GM23338 (cell line): ENCODE results near the gene DTNB. TPM values are rescaled to one million over a fixed set of nuclear protein-coding genes. Genes with fewer than 3 reads are reported as not detected.

Source experiments
- ATAC-seq: fragments of 200-7000 bp; cut with Tn5 transposase; 3 replicates; pipeline ENCODE4 v1.9.1; 2020
- DNase-seq: peaks from one replicate; pipeline ENCODE4 v3.0.0-alpha.2; 2015; ENCODE audit warnings: low spot score
- H2AFZ ChIP-seq: fragments of 200-600 bp; sonication (generic); 2 replicates; pipeline ENCODE4 v1.8.0; 2016; ENCODE audit warnings: antibody characterized with exemption, mild to moderate bottlenecking, moderate library complexity
- H3F3A ChIP-seq: fragments of 200-600 bp; sonication (generic); replicated peaks from 2 replicates; pipeline ENCODE4 v1.8.0; 2017; ENCODE audit warnings: antibody characterized with exemption, mixed run types, low read depth
- H3K27ac ChIP-seq: fragments of 200-600 bp; sonication (generic); 2 replicates; pipeline ENCODE4 v1.6.1; 2016; ENCODE audit warnings: low read depth
- H3K27me3 ChIP-seq: fragments of 200-600 bp; sonication (generic); 2 replicates; pipeline ENCODE4 v1.8.0; 2016; ENCODE audit warnings: mild to moderate bottlenecking, mixed run types, moderate library complexity; ENCODE audit not compliant: insufficient read depth
- H3K36me3 ChIP-seq: fragments of 200-600 bp; sonication (generic); 2 replicates; pipeline ENCODE4 v1.8.0; 2016; ENCODE audit warnings: mild to moderate bottlenecking; ENCODE audit not compliant: insufficient read depth
- H3K4me1 ChIP-seq: fragments of 200-600 bp; sonication (generic); 2 replicates; pipeline ENCODE4 v1.8.0; 2016; ENCODE audit warnings: mild to moderate bottlenecking, moderate library complexity; ENCODE audit not compliant: insufficient read depth
- H3K4me2 ChIP-seq: fragments of 200-600 bp; sonication (generic); 2 replicates; pipeline ENCODE4 v1.7.1; 2017; ENCODE audit warnings: mixed run types
- H3K4me3 ChIP-seq: fragments of 200-600 bp; sonication (generic); 2 replicates; pipeline ENCODE4 v1.6.1; 2016; ENCODE audit warnings: mixed run types
- H3K79me2 ChIP-seq: fragments of 200-600 bp; sonication (generic); replicated peaks from 2 replicates; pipeline ENCODE4 v1.8.0; 2017; ENCODE audit warnings: mild to moderate bottlenecking; ENCODE audit not compliant: insufficient read depth
- H3K9me2 ChIP-seq: fragments of 200-600 bp; sonication (generic); 2 replicates; pipeline ENCODE4 v1.8.0; 2017; ENCODE audit not compliant: insufficient read depth
- H4K20me1 ChIP-seq: fragments of 200-600 bp; sonication (generic); replicated peaks from 2 replicates; pipeline ENCODE4 v1.8.0; 2017; ENCODE audit warnings: mild to moderate bottlenecking; ENCODE audit not compliant: insufficient read depth
- H3K27ac Mint-ChIP-seq: 2 replicates; pipeline ENCODE4 v1.8.0; 2020; ENCODE audit warnings: inconsistent platforms, mild to moderate bottlenecking, moderate library complexity, mixed read lengths
- H3K27me3 Mint-ChIP-seq: 3 replicates; pipeline ENCODE4 v1.8.0; 2022; ENCODE audit warnings: low read depth, mild to moderate bottlenecking, moderate library complexity, mixed read lengths, inconsistent platforms; ENCODE audit not compliant: insufficient read depth, poor library complexity
- H3K36me3 Mint-ChIP-seq: 3 replicates; pipeline ENCODE4 v1.8.0; 2021; ENCODE audit warnings: low read depth, mild to moderate bottlenecking, inconsistent platforms, moderate library complexity, mixed read lengths
- H3K4me1 Mint-ChIP-seq: 3 replicates; pipeline ENCODE4 v1.8.0; 2020; ENCODE audit warnings: mild to moderate bottlenecking, inconsistent platforms, mixed read lengths
- H3K4me3 Mint-ChIP-seq: 3 replicates; pipeline ENCODE4 v1.8.0; 2021; ENCODE audit warnings: moderate library complexity, mild to moderate bottlenecking, inconsistent platforms, mixed read lengths
- H3K9me3 Mint-ChIP-seq: 3 replicates; pipeline ENCODE4 v1.8.0; 2020; ENCODE audit warnings: moderate library complexity, mild to moderate bottlenecking, inconsistent platforms, mixed read lengths
- CREB1 ChIP-seq: fragments of 250-450 bp; sonication (Bioruptor Pico); IDR thresholded peaks from 2 replicates; pipeline ENCODE4 v1.5.0; 2020; ENCODE audit warnings: low read depth, mild to moderate bottlenecking, moderate library complexity
- EZH2 ChIP-seq: fragments of 200-600 bp; sonication (generic); IDR thresholded peaks from one replicate; pipeline ENCODE4 v1.8.0; 2017; ENCODE audit warnings: antibody characterized with exemption, mild to moderate bottlenecking, low read depth; ENCODE audit not compliant: unreplicated experiment
- EZH2phosphoT487 ChIP-seq: fragments of 200-600 bp; sonication (generic); IDR thresholded peaks from one replicate; pipeline ENCODE4 v1.8.1; 2018; ENCODE audit warnings: antibody characterized with exemption; ENCODE audit not compliant: unreplicated experiment
- JUNB ChIP-seq: IDR thresholded peaks from one replicate; pipeline ENCODE4 v1.6.1; 2016; ENCODE audit warnings: antibody characterized with exemption; ENCODE audit not compliant: unreplicated experiment
- NANOG ChIP-seq: IDR thresholded peaks from 2 replicates; pipeline ENCODE4 v1.6.1; 2016; ENCODE audit warnings: antibody characterized with exemption, borderline replicate concordance
- POLR2AphosphoS5 ChIP-seq: IDR thresholded peaks from 2 replicates; pipeline ENCODE4 v1.6.1; 2016; ENCODE audit warnings: antibody characterized with exemption, low read depth
- REST ChIP-seq: IDR thresholded peaks from one replicate; pipeline ENCODE4 v1.6.1; 2018; ENCODE audit warnings: antibody characterized with exemption; ENCODE audit not compliant: unreplicated experiment
- STAT1 ChIP-seq: IDR thresholded peaks from one replicate; pipeline ENCODE4 v1.6.1; 2016; ENCODE audit warnings: antibody characterized with exemption; ENCODE audit not compliant: unreplicated experiment
- ZNF114 ChIP-seq: fragments of 250-450 bp; sonication (Bioruptor Pico); IDR thresholded peaks from 2 replicates; pipeline ENCODE4 v1.5.0; 2020; ENCODE audit warnings: mild to moderate bottlenecking, moderate library complexity
- ZNF331 ChIP-seq: fragments of 250-450 bp; sonication (Bioruptor Pico); IDR thresholded peaks from 2 replicates; pipeline ENCODE4 v1.5.0; 2020; ENCODE audit warnings: low read depth, mild to moderate bottlenecking, moderate library complexity
- ZNF462 ChIP-seq: fragments of 250-450 bp; sonication (Bioruptor Pico); IDR thresholded peaks from 2 replicates; pipeline ENCODE4 v1.5.0; 2020; ENCODE audit warnings: mild to moderate bottlenecking, moderate library complexity
- polyA plus RNA-seq: library from polyadenylated mRNA; unstranded; fragments of >200 nt; fragmentation: Nextera tagmentation; extraction: Ambion mirVana; gene quantifications from 2 replicates; pipeline ENCODE4 v1.2.1, GENCODE V29; 2016
- total RNA-seq: library from RNA; depleted of rRNA; stranded (reverse); fragments of >200 nt; shearing (Covaris generic); gene quantifications from 2 replicates; pipeline ENCODE4 v1.2.3, GENCODE V29; 2014
- TF ChIP-seq, protein P1 (sequence below): IDR thresholded peaks from 2 replicates; pipeline ENCODE4 v1.6.1; 2016; ENCODE audit warnings: antibody characterized with exemption
- TF ChIP-seq, protein P2 (sequence below), 2 experiments: fragments of 200-600 bp in 1 of 2; sonication (generic) in 1 of 2; conservative IDR thresholded peaks; 2 replicates each; pipeline versions ENCODE4 v1.5.1 to v1.6.1; 2016 to 2017; ENCODE audit warnings: antibody characterized with exemption in 2 of 2, low read depth in 2 of 2, mild to moderate bottlenecking in 2 of 2, moderate library complexity in 1 of 2

The DTNB gene
- total and polyA plus RNA-seq, 2 experiments from 2014 or later: 22.1 to 29.4 TPM

DNA sequence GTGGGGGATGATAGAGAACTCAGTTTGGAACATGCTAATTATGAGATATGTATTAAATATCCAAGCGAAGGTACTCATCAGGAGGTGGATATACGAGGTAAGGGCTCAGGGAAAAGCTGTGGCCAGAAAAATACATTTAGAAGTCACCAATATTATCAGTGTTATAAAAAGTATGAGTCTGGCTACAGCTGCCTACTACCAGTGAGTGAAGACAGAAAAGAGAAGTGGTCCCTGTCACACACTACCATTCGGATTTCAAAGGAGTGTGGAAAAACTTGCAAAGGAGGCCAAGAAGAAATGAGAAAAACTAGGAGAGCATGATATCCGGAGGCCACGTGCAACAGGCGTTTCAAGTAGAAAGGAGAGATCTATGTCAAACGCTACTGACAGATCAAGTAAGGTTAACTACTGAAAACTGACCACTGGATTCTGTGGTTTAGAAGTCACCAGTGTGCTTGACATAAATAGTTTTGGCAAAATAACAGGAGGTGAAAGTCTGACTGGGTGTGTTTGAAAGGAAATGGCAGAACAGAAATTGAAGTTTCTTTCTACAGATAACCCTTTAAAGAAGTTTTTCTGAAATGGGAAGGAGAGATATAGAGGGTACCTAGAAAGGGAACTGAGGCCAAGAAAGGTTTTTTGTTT is 213.0 kb downstream of the DTNB start:
- Mint-ChIP-seq H3K27me3 (no peaks in the 10 kb centered on the region), H3K4me3 (no peak overlapping the region), H3K36me3 (no peaks in the 10 kb centered on the region; the same call in 2 of the 3 replicates), H3K9me3 (no peaks in the 10 kb centered on the region), H3K27ac (no peak overlapping the region), H3K4me1 (no peaks in the 10 kb centered on the region)
- ATAC-seq (no peak), DNase-seq (no peak)
- no peaks in the 10 kb centered on the region for H3K4me1 ChIP-seq
- no peaks in the 10 kb centered on the region for H3K79me2 ChIP-seq
- H4K20me1 ChIP-seq: no peaks in the 10 kb centered on the region
- no peak for TF ChIP-seq EZH2phosphoT487
- TF ChIP-seq EZH2: no peak
- TF ChIP-seq CREB1 (CRISPR knock-in tag): no peak
- TF ChIP-seq, protein P1, sequence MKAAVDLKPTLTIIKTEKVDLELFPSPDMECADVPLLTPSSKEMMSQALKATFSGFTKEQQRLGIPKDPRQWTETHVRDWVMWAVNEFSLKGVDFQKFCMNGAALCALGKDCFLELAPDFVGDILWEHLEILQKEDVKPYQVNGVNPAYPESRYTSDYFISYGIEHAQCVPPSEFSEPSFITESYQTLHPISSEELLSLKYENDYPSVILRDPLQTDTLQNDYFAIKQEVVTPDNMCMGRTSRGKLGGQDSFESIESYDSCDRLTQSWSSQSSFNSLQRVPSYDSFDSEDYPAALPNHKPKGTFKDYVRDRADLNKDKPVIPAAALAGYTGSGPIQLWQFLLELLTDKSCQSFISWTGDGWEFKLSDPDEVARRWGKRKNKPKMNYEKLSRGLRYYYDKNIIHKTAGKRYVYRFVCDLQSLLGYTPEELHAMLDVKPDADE: no peak
- no peak for TF ChIP-seq ZNF331 (CRISPR knock-in tag)
- no peak for TF ChIP-seq NANOG
- no peak for TF ChIP-seq ZNF462 (CRISPR knock-in tag)
- no peak for TF ChIP-seq JUNB
- TF ChIP-seq, protein P2, sequence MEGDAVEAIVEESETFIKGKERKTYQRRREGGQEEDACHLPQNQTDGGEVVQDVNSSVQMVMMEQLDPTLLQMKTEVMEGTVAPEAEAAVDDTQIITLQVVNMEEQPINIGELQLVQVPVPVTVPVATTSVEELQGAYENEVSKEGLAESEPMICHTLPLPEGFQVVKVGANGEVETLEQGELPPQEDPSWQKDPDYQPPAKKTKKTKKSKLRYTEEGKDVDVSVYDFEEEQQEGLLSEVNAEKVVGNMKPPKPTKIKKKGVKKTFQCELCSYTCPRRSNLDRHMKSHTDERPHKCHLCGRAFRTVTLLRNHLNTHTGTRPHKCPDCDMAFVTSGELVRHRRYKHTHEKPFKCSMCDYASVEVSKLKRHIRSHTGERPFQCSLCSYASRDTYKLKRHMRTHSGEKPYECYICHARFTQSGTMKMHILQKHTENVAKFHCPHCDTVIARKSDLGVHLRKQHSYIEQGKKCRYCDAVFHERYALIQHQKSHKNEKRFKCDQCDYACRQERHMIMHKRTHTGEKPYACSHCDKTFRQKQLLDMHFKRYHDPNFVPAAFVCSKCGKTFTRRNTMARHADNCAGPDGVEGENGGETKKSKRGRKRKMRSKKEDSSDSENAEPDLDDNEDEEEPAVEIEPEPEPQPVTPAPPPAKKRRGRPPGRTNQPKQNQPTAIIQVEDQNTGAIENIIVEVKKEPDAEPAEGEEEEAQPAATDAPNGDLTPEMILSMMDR (conservative IDR thresholded peaks at IDR 0.05; ENCODE audit: low read depth in 2 of 2): no peak
- TF ChIP-seq ZNF114: no peak
- no peak for TF ChIP-seq POLR2AphosphoS5
- no peak for TF ChIP-seq REST
- no peak for TF ChIP-seq STAT1
- no peaks in the 10 kb centered on the region for H3K36me3 ChIP-seq
- H3K4me2 ChIP-seq: no peak overlapping the region
- no peak overlapping the region for H3K4me3 ChIP-seq
- no peak overlapping the region for H2AFZ ChIP-seq
- no peaks in the 10 kb centered on the region for H3K9me2 ChIP-seq
- H3F3A ChIP-seq: no peaks in the 10 kb centered on the region
- no peaks in the 10 kb centered on the region for H3K27me3 ChIP-seq
- H3K27ac ChIP-seq: no peak overlapping the region
